ENCODE results near the gene GOLPH3L.

The GOLPH3L gene

DNA sequence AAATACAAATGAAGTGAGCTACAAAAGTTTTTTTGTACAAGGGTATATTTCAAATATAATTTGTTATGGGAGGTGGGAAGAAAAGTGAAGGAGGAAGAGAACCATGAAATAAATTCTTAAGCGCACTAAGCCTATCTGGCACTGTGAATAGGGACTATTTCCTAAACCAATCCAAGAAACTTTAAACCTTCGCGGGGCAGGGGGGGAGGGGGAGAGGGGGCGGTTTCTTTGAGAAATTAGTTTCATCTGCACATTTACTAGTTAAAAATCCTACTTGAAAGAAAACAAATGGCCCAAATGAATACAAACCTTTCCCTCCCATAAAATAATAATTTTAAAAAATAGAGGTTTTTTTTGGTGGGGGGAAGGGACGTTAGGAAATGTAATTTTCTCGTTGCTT is 364 bp downstream of the GOLPH3L start:
- peak overlapping the region; percentile 87 for H3K4me3 ChIP-seq (ENCODE audit: insufficient read depth, low read depth, low read length)
- WGBS, 2 experiments = 0% methylated on average over 2 of the region's 6 CpGs
- H3K9me3 ChIP-seq (ENCODE audit: control insufficient read depth, low read length) = no peaks in the 10 kb centered on the region
- H3K27ac ChIP-seq (ENCODE audit: insufficient read depth, low read depth, low read length, poor library complexity, severe bottlenecking) = no peak overlapping the region
- no peaks in the 10 kb centered on the region for H3K27me3 ChIP-seq (ENCODE audit: control insufficient read depth, insufficient read depth, low read length, poor library complexity, severe bottlenecking)
- H3K4me1 ChIP-seq (ENCODE audit: control insufficient read depth, insufficient read depth, low read length) = no peaks in the 10 kb centered on the region
- peaks cover 6% of the 10 kb centered on the region for H3K36me3 ChIP-seq (ENCODE audit: control insufficient read depth, insufficient read depth, low read length)

DNA sequence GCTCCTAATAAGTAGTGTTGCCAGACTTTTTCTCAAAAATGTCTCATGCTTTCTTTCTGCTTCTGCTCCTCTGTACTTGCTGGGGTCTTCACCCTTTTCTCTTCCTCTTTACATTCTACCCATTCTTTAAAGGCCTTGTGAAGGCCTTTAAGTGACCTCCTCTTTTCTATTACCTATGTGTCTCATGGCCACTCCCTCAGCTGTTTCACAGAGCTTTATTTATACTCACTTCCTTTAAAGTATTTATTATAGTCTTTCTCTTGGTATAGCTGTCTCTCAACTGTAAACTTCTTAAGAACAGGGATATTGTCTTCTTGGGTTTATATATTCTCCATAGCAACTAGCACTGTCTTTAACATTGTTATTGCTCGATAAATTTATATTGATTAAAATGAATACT is 792 bp downstream of the GOLPH3L start:
- no peaks in the 10 kb centered on the region for H3K9me3 ChIP-seq (ENCODE audit: control insufficient read depth, low read length)
- WGBS, 2 experiments = 83% methylated on average over 1 of the region's 1 CpG; no CpG with 5 or more reads in 1 of the 2 experiments
- no peak overlapping the region for H3K27ac ChIP-seq (ENCODE audit: insufficient read depth, low read depth, low read length, poor library complexity, severe bottlenecking)
- H3K36me3 ChIP-seq (ENCODE audit: control insufficient read depth, insufficient read depth, low read length) = peaks cover 6% of the 10 kb centered on the region
- H3K4me1 ChIP-seq (ENCODE audit: control insufficient read depth, insufficient read depth, low read length) = no peaks in the 10 kb centered on the region
- no peaks in the 10 kb centered on the region for H3K27me3 ChIP-seq (ENCODE audit: control insufficient read depth, insufficient read depth, low read length, poor library complexity, severe bottlenecking)
- H3K4me3 ChIP-seq (ENCODE audit: insufficient read depth, low read depth, low read length) = peak overlapping the region; percentile 87

- 85 to 99% methylated on average over 2 of the region's 4 CpGs for WGBS, 2 experiments
- H3K27me3 ChIP-seq (ENCODE audit: control insufficient read depth, insufficient read depth, low read length, poor library complexity, severe bottlenecking) = no peaks in the 10 kb centered on the region
- no peaks in the 10 kb centered on the region for H3K4me1 ChIP-seq (ENCODE audit: control insufficient read depth, insufficient read depth, low read length)
- H3K4me3 ChIP-seq (ENCODE audit: insufficient read depth, low read depth, low read length) = no peak overlapping the region
- H3K36me3 ChIP-seq (ENCODE audit: control insufficient read depth, insufficient read depth, low read length) = peaks cover 6% of the 10 kb centered on the region
- no peaks in the 10 kb centered on the region for H3K9me3 ChIP-seq (ENCODE audit: control insufficient read depth, low read length)
- H3K27ac ChIP-seq (ENCODE audit: insufficient read depth, low read depth, low read length, poor library complexity, severe bottlenecking) = no peak overlapping the region
These were observed 1.4 kb downstream of the GOLPH3L start for GRCh38 chr1:150695561-150695960.

DNA sequence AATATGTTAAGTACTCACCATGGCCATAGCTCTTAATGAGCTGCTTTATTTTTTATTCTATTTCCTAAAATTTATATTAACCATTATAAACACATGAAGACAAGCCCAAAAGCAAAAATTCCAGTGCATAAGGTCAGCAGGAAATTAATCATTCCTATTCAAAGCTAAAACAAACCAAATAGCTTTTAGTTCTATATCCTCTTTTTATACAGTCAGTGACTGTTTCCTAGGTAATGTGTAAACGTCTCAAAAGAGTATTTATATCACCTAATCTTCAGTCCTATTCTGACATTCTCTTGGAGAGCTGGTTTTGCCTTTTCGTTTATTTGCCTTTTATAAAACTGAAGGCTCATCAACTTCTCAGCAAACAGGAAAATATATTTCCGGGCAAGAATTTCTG is 4.2 kb downstream of the GOLPH3L start:
- no peaks in the 10 kb centered on the region for H3K4me1 ChIP-seq (ENCODE audit: control insufficient read depth, insufficient read depth, low read length)
- peaks cover 6% of the 10 kb centered on the region for H3K36me3 ChIP-seq (ENCODE audit: control insufficient read depth, insufficient read depth, low read length)
- no peak overlapping the region for H3K27ac ChIP-seq (ENCODE audit: insufficient read depth, low read depth, low read length, poor library complexity, severe bottlenecking)
- no peaks in the 10 kb centered on the region for H3K27me3 ChIP-seq (ENCODE audit: control insufficient read depth, insufficient read depth, low read length, poor library complexity, severe bottlenecking)
- 91 to 94% methylated on average over 3 of the region's 3 CpGs for WGBS, 2 experiments
- no peaks in the 10 kb centered on the region for H3K9me3 ChIP-seq (ENCODE audit: control insufficient read depth, low read length)
- H3K4me3 ChIP-seq (ENCODE audit: insufficient read depth, low read depth, low read length) = no peak overlapping the region

- 91 to 96% methylated on average over 1 of the region's 1 CpG for WGBS, 2 experiments
- no peaks in the 10 kb centered on the region for H3K4me1 ChIP-seq (ENCODE audit: control insufficient read depth, insufficient read depth, low read length)
- no peak overlapping the region for H3K4me3 ChIP-seq (ENCODE audit: insufficient read depth, low read depth, low read length)
- no peaks in the 10 kb centered on the region for H3K9me3 ChIP-seq (ENCODE audit: control insufficient read depth, low read length)
- no peaks in the 10 kb centered on the region for H3K27me3 ChIP-seq (ENCODE audit: control insufficient read depth, insufficient read depth, low read length, poor library complexity, severe bottlenecking)
- H3K27ac ChIP-seq (ENCODE audit: insufficient read depth, low read depth, low read length, poor library complexity, severe bottlenecking) = no peak overlapping the region
- H3K36me3 ChIP-seq (ENCODE audit: control insufficient read depth, insufficient read depth, low read length) = peaks cover 6% of the 10 kb centered on the region
These were observed 8.2 kb downstream of the GOLPH3L start for GRCh38 chr1:150688763-150689162.

DNA sequence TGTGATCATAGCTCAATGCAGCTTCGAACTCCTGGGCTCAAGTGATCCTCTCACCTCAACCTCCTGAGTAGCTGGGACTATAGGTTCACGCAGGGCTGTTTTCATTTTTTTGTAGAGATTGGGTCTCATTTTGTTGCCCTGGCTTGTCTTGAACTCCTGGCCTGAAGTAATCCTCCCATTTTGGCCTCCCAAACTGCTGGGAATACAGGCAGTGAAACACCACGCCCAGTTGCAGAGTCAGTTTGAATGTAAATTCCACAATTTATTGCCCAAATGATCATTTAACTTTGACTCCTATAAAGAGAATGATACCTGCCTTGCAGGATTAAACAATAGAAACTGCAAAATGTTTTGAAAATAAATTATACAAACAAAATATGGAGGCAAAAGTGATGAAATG is 10.7 kb downstream of the GOLPH3L start:
- H3K4me3 ChIP-seq (ENCODE audit: insufficient read depth, low read depth, low read length) = no peak overlapping the region
- WGBS, 2 experiments = 91 to 99% methylated on average over 3 of the region's 3 CpGs
- no peaks in the 10 kb centered on the region for H3K27me3 ChIP-seq (ENCODE audit: control insufficient read depth, insufficient read depth, low read length, poor library complexity, severe bottlenecking)
- H3K9me3 ChIP-seq (ENCODE audit: control insufficient read depth, low read length) = no peaks in the 10 kb centered on the region
- no peaks in the 10 kb centered on the region for H3K4me1 ChIP-seq (ENCODE audit: control insufficient read depth, insufficient read depth, low read length)
- no peaks in the 10 kb centered on the region for H3K36me3 ChIP-seq (ENCODE audit: control insufficient read depth, insufficient read depth, low read length)
- H3K27ac ChIP-seq (ENCODE audit: insufficient read depth, low read depth, low read length, poor library complexity, severe bottlenecking) = no peak overlapping the region

- H3K4me1 ChIP-seq (ENCODE audit: control insufficient read depth, insufficient read depth, low read length) = no peaks in the 10 kb centered on the region
- 76 to 81% methylated on average over 1 of the region's 1 CpG for WGBS, 2 experiments
- H3K4me3 ChIP-seq (ENCODE audit: insufficient read depth, low read depth, low read length) = no peak overlapping the region
- H3K9me3 ChIP-seq (ENCODE audit: control insufficient read depth, low read length) = no peaks in the 10 kb centered on the region
- H3K36me3 ChIP-seq (ENCODE audit: control insufficient read depth, insufficient read depth, low read length) = no peaks in the 10 kb centered on the region
- no peaks in the 10 kb centered on the region for H3K27me3 ChIP-seq (ENCODE audit: control insufficient read depth, insufficient read depth, low read length, poor library complexity, severe bottlenecking)
- no peak overlapping the region for H3K27ac ChIP-seq (ENCODE audit: insufficient read depth, low read depth, low read length, poor library complexity, severe bottlenecking)
These were observed 13.0 kb downstream of the GOLPH3L start for GRCh38 chr1:150683914-150684313.

DNA sequence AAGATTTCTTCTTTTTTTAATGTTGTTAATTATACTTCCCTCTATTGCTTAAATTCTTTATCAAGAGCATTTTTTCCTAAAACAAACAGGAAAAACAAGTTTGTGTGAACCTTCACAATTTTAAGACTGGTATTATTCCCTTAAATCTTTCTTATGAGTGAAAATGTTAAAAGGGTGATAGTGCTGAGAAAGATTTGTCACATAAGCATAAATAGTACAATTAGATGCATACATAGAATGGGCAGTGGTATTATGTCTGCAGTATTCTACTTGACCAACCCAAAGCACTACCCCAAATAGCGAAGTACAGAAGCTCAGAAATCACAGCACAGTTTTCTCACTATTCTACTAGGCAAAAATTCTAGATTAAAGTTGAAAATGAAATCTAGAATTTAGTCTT is 18.0 kb downstream of the GOLPH3L start:
- no peaks in the 10 kb centered on the region for H3K4me1 ChIP-seq (ENCODE audit: control insufficient read depth, insufficient read depth, low read length)
- no CpG with 5 or more reads among the region's 1 CpG for WGBS, 2 experiments
- H3K36me3 ChIP-seq (ENCODE audit: control insufficient read depth, insufficient read depth, low read length) = no peaks in the 10 kb centered on the region
- no peak overlapping the region for H3K4me3 ChIP-seq (ENCODE audit: insufficient read depth, low read depth, low read length)
- H3K27me3 ChIP-seq (ENCODE audit: control insufficient read depth, insufficient read depth, low read length, poor library complexity, severe bottlenecking) = no peaks in the 10 kb centered on the region
- H3K9me3 ChIP-seq (ENCODE audit: control insufficient read depth, low read length) = no peaks in the 10 kb centered on the region
- H3K27ac ChIP-seq (ENCODE audit: insufficient read depth, low read depth, low read length, poor library complexity, severe bottlenecking) = no peak overlapping the region

GRCh38 chr1:150674881-150675280 is 22.1 kb downstream of the GOLPH3L start:
- no peak overlapping the region for H3K27ac ChIP-seq (ENCODE audit: insufficient read depth, low read depth, low read length, poor library complexity, severe bottlenecking)
- peaks cover 3% of the 10 kb centered on the region for H3K36me3 ChIP-seq (ENCODE audit: control insufficient read depth, insufficient read depth, low read length)
- H3K9me3 ChIP-seq (ENCODE audit: control insufficient read depth, low read length) = no peaks in the 10 kb centered on the region
- H3K27me3 ChIP-seq (ENCODE audit: control insufficient read depth, insufficient read depth, low read length, poor library complexity, severe bottlenecking) = no peaks in the 10 kb centered on the region
- H3K4me3 ChIP-seq (ENCODE audit: insufficient read depth, low read depth, low read length) = no peak overlapping the region
- H3K4me1 ChIP-seq (ENCODE audit: control insufficient read depth, insufficient read depth, low read length) = no peaks in the 10 kb centered on the region
- 91 to 98% methylated on average over 4 of the region's 4 CpGs for WGBS, 2 experiments

GRCh38 chr1:150663321-150663720 is 33.6 kb downstream of the GOLPH3L start:
- Histone ChIP-seq H3K4me1 (ENCODE audit: control insufficient read depth, insufficient read depth, low read length) (no peaks in the 10 kb centered on the region), H3K9me3 (ENCODE audit: control insufficient read depth, low read length) (no peaks in the 10 kb centered on the region), H3K27ac (ENCODE audit: insufficient read depth, low read depth, low read length, poor library complexity, severe bottlenecking) (no peak overlapping the region), H3K27me3 (ENCODE audit: control insufficient read depth, insufficient read depth, low read length, poor library complexity, severe bottlenecking) (no peaks in the 10 kb centered on the region), H3K36me3 (ENCODE audit: control insufficient read depth, insufficient read depth, low read length) (peaks cover 11% of the 10 kb centered on the region), H3K4me3 (ENCODE audit: insufficient read depth, low read depth, low read length) (no peak overlapping the region)
- WGBS, 2 experiments = 91 to 93% methylated on average over 7 of the region's 7 CpGs

- 92 to 93% methylated on average over 9 of the region's 9 CpGs for WGBS, 2 experiments
- no peaks in the 10 kb centered on the region for H3K27me3 ChIP-seq (ENCODE audit: control insufficient read depth, insufficient read depth, low read length, poor library complexity, severe bottlenecking)
- peaks cover 11% of the 10 kb centered on the region for H3K36me3 ChIP-seq (ENCODE audit: control insufficient read depth, insufficient read depth, low read length)
- H3K9me3 ChIP-seq (ENCODE audit: control insufficient read depth, low read length) = no peaks in the 10 kb centered on the region
- no peak overlapping the region for H3K27ac ChIP-seq (ENCODE audit: insufficient read depth, low read depth, low read length, poor library complexity, severe bottlenecking)
- no peaks in the 10 kb centered on the region for H3K4me1 ChIP-seq (ENCODE audit: control insufficient read depth, insufficient read depth, low read length)
- H3K4me3 ChIP-seq (ENCODE audit: insufficient read depth, low read depth, low read length) = no peak overlapping the region
These were observed 34.1 kb downstream of the GOLPH3L start for GRCh38 chr1:150662811-150663210.

All from ectodermal cell (in vitro differentiated cells).